Stimulated activated CD8-positive, alpha-beta memory T cell treated with anti-CD3 and anti-CD28 coated beads, Interleukin-7, amount 100 ng/mL, for 1 hour (primary cell): ENCODE data around the gene RAB6B.

ENCODE experiments used
- DNase-seq, 2 donors: peaks; one replicate each; pipeline ENCODE4 v3.0.0-alpha.2; 2020; ENCODE audit warnings: low read depth in 2 of 2

RAB6B gene

DNA sequence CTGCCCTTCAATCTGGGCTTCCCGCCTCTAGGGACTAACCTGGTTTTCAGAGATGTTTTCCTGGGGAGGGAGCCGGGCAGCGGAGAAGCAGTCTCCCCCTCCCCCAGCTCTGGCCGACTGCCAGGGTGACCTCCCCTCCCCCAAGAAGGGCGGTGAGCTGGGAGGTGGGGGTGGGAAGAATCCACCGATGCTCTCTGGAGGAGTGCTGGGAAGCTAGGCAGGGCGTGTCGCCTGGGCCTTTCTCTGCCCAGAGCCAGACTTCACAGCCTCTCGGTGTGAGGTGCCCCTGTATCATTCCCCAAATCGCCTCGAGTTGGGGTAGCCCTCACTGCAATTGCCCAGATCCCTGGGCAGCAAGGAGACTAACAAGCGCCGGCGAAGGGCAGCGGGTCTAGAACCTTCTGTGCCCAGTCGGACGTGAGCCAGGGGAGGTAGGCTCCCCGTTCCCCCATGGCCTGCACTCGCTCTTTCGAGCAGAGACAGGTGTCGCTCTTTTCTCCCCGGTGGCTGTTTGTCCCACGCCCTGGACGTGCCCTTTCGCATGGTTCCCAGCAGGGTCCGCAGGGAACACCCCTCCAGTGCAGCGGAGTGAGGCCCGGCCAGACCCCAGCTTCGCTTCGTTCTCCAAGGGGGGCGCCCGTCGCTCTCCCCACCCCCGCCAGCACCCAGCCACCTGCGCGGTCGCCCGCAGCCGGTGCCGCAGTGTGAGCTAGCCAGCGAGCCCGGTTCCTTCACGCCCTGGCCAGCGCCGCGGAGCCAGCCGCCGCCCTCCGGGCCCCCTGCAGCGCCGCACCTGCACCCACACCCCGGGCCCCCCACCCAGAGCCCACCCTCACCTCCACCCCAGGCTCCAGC, 1.1 kb downstream of the RAB6B start:
- no peak for DNase-seq

DNA sequence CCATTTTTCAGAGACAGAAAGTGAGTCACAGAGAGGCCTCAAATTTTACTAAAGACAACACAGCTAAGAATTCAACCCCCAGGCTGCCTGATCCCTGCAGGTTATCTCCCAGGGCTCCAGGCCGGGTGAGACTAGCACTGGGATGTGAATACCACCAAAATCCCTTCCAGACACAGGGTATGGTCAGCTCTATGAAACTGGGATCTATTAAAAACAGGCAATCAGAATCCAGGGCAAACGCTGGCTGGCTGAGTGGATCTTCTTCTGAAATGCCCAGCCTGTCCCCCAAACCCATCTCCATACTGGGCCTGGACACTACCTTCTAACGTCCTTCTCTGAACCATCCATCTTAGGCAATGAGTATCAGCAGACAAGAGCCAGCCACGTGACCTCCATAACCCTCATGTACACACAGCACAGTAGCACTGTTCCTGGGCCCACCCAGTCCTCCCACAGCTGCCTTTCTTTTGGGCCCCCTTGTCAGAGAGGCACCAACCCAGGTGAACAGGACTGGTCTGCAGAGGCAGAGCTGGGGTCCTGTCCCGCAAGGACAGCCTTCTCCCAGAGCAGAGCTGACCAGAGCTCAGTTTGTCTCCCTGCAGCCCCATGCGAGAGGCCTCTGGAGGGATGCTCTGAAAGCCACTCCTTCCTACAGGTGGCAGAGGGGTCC, 1.9 kb downstream of the RAB6B start:
- DNase-seq = no peak

- DNase-seq = no peak
Measured at GRCh38 chr3:133892541-133893231, 3.0 kb downstream of the RAB6B start.

DNA sequence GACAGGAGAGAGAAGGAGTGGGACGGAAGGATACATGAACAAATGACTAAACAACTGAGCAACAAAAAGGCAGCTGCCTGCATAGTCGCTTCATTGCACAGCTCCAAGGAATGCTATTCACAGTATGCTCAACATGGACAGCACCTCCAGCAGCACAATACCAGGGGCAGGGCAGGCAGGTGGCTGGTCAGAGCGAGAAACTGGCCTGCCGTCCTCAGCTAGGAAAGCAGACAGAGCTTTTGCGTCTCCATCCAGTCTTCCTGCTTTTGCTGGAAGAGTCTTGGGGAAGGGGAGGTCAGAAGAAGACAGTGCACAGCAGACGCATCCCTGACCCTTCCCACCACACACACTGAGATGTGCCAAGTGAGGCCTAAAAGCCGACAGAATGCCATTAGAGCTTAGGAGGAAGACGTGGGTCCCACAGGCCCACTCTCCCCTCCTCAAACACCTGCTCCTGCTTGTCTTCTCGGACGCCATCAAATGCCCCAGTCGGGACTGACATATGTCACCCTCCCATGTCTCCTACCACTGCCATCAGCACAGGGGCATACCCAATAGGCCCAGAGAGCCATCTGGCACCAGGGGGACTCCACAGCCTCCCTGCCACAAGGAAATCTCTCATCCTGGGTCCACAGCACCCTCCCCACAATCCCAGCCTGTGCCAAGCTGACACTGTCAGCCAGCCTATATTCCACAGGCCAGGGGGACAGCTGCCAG, 3.9 kb downstream of the RAB6B start:
- DNase-seq = no peak

GRCh38 chr3:133890972-133891644, 4.6 kb downstream of the RAB6B start:
- DNase-seq = no peak

- DNase-seq = no peak
Measured at GRCh38 chr3:133890037-133890436, 5.6 kb downstream of the RAB6B start.

- DNase-seq = no peak
Measured at GRCh38 chr3:133888726-133889340, 6.8 kb downstream of the RAB6B start.

DNA sequence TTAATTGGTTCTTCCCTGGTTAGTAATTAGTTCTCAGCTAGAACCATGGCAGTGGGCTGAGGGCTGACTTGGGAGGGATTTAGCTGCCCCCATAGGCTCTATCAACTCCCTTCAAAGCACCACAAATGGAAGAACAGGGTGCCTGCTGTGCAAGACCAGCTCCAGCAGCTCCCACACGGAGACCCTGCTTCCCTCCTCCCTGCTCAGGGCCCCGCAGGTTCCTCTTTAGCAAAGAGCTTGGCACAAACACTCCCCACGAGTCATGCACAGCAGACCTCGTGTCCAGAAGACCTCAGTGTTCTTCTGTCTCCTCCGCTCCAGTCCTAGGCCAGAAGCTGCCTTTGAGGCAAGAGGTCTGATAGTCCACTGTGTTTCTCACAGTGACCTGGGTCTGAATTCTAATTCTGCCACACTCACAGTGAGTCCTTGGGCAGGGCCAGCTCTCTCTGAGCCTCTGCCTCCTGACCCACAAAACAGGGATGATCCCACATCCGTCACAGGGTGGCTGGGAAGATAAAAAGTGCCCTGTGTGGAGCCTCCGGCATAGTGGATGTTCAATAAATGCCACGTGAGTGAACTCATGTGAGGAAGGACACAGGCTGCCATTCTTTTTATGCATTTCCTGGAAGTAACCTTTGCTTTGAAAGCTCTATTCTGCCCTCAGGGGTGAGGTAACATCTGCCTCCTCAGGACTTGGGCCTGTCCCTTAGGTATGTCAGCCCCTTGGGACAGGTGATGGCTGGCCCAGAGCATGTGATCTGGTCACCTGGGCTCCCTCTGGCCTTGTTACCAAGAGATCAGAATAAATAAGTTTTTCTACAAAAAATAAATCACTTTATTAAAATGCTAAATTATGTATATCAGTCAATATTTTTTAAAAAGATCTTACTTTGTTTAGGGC, 7.6 kb downstream of the RAB6B start:
- no peak for DNase-seq

GRCh38 chr3:133887074-133887802, 8.4 kb downstream of the RAB6B start:
- no peak for DNase-seq

DNA sequence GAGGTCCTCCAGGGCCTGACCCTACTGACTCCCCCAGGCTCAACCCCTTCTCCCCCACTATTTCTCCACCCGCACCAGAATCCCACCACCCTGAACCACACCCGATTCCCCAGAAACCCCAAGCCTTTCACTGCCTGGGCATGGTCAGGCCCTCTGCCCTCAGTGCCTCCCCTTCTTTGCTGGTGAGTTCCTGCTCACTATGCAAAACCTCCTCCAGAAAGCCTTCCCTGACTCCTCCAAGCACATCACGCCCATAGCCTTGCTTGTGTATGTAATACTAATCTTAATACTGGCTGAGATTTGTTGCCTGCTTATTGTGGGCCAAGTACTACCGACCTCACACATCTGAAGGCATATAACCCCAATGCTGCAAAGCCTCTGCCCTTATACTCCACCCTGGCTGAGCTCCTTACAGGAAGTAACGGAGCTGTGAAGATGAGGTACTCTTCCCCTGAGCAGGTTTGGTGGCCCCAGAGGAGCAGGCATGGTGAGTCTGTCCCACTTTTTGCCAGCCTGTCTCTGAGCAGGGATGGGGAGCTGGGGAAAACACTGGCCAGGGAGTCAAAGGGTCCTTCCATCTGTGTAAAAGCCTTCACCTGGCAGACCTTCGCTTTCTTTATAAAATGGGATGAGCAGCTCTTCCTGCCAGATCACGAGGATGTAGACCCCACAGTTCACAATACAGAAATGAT, 9.5 kb downstream of the RAB6B start:
- DNase-seq = no peak

DNA sequence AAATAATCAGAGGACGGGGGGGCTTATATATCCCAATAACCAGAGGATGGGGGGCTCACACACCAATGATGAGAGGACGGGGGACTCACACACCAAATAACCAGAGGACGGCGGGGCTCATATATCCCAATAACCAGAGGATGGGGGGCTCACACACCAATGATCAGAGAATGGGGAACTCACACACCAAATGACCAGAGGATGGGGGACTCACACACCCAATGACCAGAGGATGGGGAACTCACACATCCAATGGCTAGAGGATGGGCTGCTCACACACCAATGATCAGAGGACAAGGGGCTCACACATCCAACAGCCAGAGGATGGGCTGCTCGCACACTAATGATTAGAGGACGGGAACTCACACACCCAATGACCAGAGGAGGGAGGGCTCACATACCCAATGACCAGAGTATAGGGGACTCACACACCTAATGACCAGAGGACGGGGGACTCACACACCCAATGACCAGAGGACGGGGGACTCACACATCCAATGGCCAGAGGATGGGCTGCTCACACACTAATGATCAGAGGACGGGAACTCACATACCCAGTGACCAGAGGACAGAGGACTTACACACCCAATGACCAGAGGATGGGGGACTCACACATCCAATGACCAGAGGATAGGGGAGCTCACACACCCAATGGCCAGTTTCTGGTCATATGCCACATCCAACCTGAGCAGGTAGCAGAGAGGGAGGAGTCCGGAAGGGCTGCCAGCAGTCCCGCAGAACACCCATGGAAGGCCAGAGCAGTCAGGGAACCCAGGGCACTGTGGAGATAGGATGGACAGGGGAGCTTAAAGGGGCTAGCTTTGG, 10.6 kb downstream of the RAB6B start:
- no peak for DNase-seq

DNA sequence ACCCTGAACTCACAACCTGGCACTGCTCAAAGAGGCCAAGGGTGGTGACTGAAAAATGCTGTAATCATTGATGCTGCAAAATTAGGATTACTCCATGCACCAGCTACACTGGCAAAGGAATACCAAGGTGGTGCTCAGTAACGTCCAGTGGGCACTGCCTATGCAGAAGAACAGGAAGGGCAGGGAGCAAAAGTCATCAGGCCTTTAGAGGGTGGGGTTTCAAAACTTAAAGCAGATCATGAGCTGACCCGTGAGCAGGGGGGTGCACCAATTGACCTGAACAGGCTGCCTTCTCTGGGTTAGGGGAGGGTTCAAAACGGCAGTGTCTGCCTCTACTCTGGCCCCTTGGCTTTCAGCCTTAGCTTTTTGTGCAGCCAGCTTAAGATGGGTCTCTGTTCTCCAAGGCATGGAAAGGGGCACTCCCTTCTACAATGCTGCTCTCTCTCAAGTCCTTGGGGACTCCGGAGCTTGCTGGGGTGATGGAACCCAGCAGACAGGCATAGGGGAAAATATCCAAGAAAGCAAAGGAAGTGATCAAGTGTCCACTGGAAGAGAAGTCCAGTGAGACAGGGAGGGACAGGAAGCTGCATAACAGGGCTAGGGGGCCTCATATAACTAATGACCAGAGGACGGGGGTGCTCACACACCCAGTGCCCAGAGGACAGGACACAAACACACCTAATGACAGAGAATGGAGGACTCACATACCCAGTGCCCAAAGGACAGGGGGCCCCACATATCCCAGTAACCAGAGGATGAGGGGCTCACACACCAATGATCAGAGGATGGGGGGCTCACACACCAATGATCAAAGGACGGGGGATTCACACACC, 11.4 kb downstream of the RAB6B start:
- no peak for DNase-seq

- DNase-seq = no peak
Measured at GRCh38 chr3:133883641-133884040, 12.0 kb downstream of the RAB6B start.

DNA sequence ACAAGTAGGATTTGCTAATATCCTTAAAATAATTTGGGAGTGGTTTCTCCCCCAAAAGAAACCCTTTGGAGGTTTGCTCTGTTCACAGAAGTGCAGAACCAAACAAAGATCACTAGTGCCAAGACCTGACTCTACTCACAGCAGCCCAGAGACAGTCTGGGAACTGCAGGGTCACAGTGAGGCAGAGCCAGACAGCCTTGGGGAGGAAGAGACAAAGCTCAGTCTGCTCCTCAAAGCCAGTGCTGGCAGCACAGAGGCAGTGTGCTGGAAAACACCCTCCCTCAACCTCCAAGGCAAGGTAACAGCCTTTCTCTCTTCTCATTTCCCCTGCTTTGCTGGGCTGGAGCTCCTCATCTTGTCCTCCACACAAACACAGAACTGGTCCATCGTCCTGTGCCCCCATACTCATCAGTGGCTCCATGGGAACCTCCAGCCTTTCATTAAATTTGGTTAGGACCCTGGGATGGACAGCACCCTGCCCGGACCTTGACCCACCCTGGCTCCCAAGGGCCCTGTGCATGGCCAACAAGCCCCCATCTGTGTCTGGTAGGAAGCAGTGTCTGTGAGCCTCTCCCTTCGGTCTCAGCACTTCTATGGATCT, 12.6 kb downstream of the RAB6B start:
- no peak for DNase-seq

DNA sequence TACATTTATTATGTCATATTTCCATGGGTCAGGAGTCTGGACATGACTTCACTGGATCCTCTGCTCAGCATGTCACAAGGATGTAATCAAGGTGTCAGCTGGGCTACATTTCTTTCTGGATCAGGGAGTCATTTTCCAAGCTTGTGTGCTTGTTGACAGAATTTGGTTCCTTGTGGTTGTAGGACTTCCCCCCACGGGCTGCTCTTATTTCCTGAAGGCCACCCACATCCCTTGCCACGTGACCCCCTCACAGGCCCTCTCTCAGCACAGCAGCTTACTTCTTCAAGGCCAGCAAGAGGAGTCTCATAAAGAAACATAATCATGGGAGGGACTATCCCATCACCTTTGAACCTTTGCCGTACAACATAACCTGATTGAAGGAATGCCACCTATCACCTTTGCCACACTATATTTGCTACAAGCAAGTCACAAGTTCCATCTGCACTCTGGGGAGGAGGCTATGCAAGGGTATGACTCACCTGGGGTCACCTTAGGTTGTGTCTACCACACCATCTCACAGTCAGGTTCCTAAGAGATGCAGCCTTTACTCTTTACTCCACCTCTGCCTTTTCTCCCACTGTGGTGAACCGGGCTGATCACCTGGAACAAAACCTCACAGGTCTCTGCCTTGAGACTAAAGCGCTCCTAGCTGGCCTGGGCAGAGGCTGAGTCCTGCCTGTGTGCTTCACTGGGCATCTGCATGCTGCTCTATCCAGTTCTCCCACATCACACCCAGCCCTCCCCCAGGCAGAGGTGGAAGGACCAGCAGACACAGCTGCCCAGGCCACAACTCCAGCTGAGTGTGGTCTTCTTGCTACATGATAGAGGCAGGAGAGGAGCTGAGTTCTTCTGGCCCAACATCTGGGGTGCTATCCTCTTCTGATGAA, 13.5 kb downstream of the RAB6B start:
- no peak for DNase-seq
